ENCODE data around the gene RAB31.
"Not testable (repeated sequence)": the region's sequence is repeated elsewhere in the genome, so short reads cannot be mapped to it uniquely, and the experiment has no call there.

Gene RAB31

GRCh38 chr18:9891515-9891914 is 183.4 kb downstream of the RAB31 start:
- not testable (repeated sequence) for DNase-seq (ENCODE audit: low spot score)

GRCh38 chr18:9894454-9895068 is 186.5 kb downstream of the RAB31 start:
- no peak for DNase-seq (ENCODE audit: low spot score)

- no peak for DNase-seq (ENCODE audit: low spot score)
These were observed 189.0 kb downstream of the RAB31 start for GRCh38 chr18:9897129-9897528.

GRCh38 chr18:9897787-9898291 is 189.7 kb downstream of the RAB31 start:
- not testable (repeated sequence) for DNase-seq (ENCODE audit: low spot score)

- no peak for DNase-seq (ENCODE audit: low spot score)
These were observed 190.9 kb downstream of the RAB31 start for GRCh38 chr18:9898792-9899549.

GRCh38 chr18:9899550-9899930 is 191.4 kb downstream of the RAB31 start:
- DNase-seq (ENCODE audit: low spot score), result not testable (repeated sequence)

GRCh38 chr18:9900699-9901098 is 192.6 kb downstream of the RAB31 start:
- DNase-seq (ENCODE audit: low spot score), result no peak

- DNase-seq (ENCODE audit: low spot score), result no peak
These were observed 193.3 kb downstream of the RAB31 start for GRCh38 chr18:9901377-9901776.

- not testable (repeated sequence) for DNase-seq (ENCODE audit: low spot score)
These were observed 194.2 kb downstream of the RAB31 start for GRCh38 chr18:9902264-9902663.

- no peak for DNase-seq (ENCODE audit: low spot score)
These were observed 194.7 kb downstream of the RAB31 start for GRCh38 chr18:9902832-9903231.

GRCh38 chr18:9905401-9905922 is 197.4 kb downstream of the RAB31 start:
- no peak for DNase-seq (ENCODE audit: low spot score)

GRCh38 chr18:9906481-9906880 is 198.4 kb downstream of the RAB31 start:
- DNase-seq (ENCODE audit: low spot score), result no peak

- DNase-seq (ENCODE audit: low spot score), result no peak
These were observed 199.8 kb downstream of the RAB31 start for GRCh38 chr18:9907867-9908266.

- DNase-seq (ENCODE audit: low spot score), result no peak
These were observed 202.0 kb downstream of the RAB31 start for GRCh38 chr18:9910071-9910470.

GRCh38 chr18:9910661-9911060 is 202.6 kb downstream of the RAB31 start:
- DNase-seq (ENCODE audit: low spot score), result no peak

GRCh38 chr18:9911226-9911625 is 203.1 kb downstream of the RAB31 start:
- DNase-seq (ENCODE audit: low spot score), result no peak
